ENCODE results near the gene SLC22A5. TPM values are rescaled to one million over a fixed set of nuclear protein-coding genes. Genes with fewer than 3 reads are reported as not detected.
A peak's percentile ranks its signal among the peaks of the same experiment; 100 is the strongest.

SLC22A5 gene
- polyA plus RNA-seq (2013, experiment 1 of 2): 1.7 TPM
- polyA plus RNA-seq (2013, experiment 2 of 2): 1.7 TPM

- H3K18ac ChIP-seq (ENCODE audit: low read depth in 1 of 2, low read length in 2 of 2): peak within 1 kb of the TSS; percentile 73 to 90
- peak within 1 kb of the TSS in 1 of 2 experiments; percentile 96 for H3K14ac ChIP-seq (ENCODE audit: low read length in 2 of 2)
- H3K9ac ChIP-seq (ENCODE audit: low read length): peak within 1 kb of the TSS; percentile 84
- H2AK5ac ChIP-seq (ENCODE audit: low read length, severe bottlenecking): no peak within 1 kb of the TSS
- peak within 1 kb of the TSS in 1 of 2 experiments; percentile 37 for H3K4ac ChIP-seq (ENCODE audit: low read depth in 1 of 2, low read length in 2 of 2)
- peak within 1 kb of the TSS in 1 of 2 experiments; percentile 80 for H2BK12ac ChIP-seq (ENCODE audit: low read length in 2 of 2)
- peaks cover 14% of the 10 kb centered on the region for H3K79me1 ChIP-seq (replicated peaks; ENCODE audit: low read length, poor library complexity, severe bottlenecking)
- peak within 1 kb of the TSS; percentile 98 for H2AFZ ChIP-seq (ENCODE audit: low read depth, low read length)
- 1% methylated on average over 74 of the region's 83 CpGs for WGBS
- H3K23ac ChIP-seq (ENCODE audit: low read length in 2 of 2): peak within 1 kb of the TSS in 1 of 2 experiments; percentile 26
- H2BK5ac ChIP-seq (ENCODE audit: low read depth, low read length, poor library complexity, severe bottlenecking): peak within 1 kb of the TSS; percentile 99
- H3K27ac ChIP-seq (ENCODE audit: low read length, poor library complexity, severe bottlenecking): peak within 1 kb of the TSS; percentile 96
- H3K27me3 ChIP-seq (ENCODE audit: control insufficient read depth in 1 of 2, insufficient read depth in 1 of 2, low read length in 2 of 2): no peaks in the 10 kb centered on the region
- H3K9me3 ChIP-seq (ENCODE audit: control insufficient read depth, low read length): no peaks in the 10 kb centered on the region
- peak within 1 kb of the TSS; percentile 18 for H4K91ac ChIP-seq (ENCODE audit: low read length)
- peak within 1 kb of the TSS; percentile 62 for H2BK120ac ChIP-seq (ENCODE audit: low read depth, low read length)
- H2BK15ac ChIP-seq (ENCODE audit: low read depth, poor library complexity, severe bottlenecking): peak within 1 kb of the TSS; percentile 54
- H4K8ac ChIP-seq (ENCODE audit: low read length): peak within 1 kb of the TSS; percentile 69
- peaks cover 26% of the 10 kb centered on the region for H3K4me1 ChIP-seq (ENCODE audit: control insufficient read depth, insufficient read depth, low read depth, low read length)
- no peaks in the 10 kb centered on the region for H3K36me3 ChIP-seq (ENCODE audit: control insufficient read depth in 1 of 2, insufficient read depth in 2 of 2, low read depth in 1 of 2, low read length in 2 of 2)
- H3K4me3 ChIP-seq (ENCODE audit: insufficient read depth in 1 of 2, low read depth in 1 of 2, low read length in 2 of 2): peak within 1 kb of the TSS; percentile 82 to 86
- DNase-seq: peak; percentile 58
- peak within 1 kb of the TSS; percentile 82 for H3K4me2 ChIP-seq (ENCODE audit: low read length, poor library complexity, severe bottlenecking)
Observed at GRCh38 chr5:132369474-132370180, at the start of gene SLC22A5. Gene SLC22A5 (plus strand): TSS chr5:132369710. CDS start chr5:132369973, 263 bp downstream.

- Histone ChIP-seq H4K91ac (ENCODE audit: low read length) (no peak overlapping the region), H3K14ac (ENCODE audit: low read length in 2 of 2) (no peak overlapping the region), H3K36me3 (ENCODE audit: control insufficient read depth in 1 of 2, insufficient read depth in 2 of 2, low read depth in 1 of 2, low read length in 2 of 2) (peaks cover 22 to 30% of the 10 kb centered on the region in 2 experiments), H2AK5ac (ENCODE audit: low read length, severe bottlenecking) (no peak overlapping the region), H3K4me1 (ENCODE audit: control insufficient read depth, insufficient read depth, low read depth, low read length) (peaks cover 12% of the 10 kb centered on the region), H4K8ac (ENCODE audit: low read length) (no peak overlapping the region), H2AFZ (ENCODE audit: low read depth, low read length) (no peak overlapping the region), H3K27ac (ENCODE audit: low read length, poor library complexity, severe bottlenecking) (no peak overlapping the region), H3K9me3 (ENCODE audit: control insufficient read depth, low read length) (no peaks in the 10 kb centered on the region), H3K18ac (ENCODE audit: low read depth in 1 of 2, low read length in 2 of 2) (no peak overlapping the region), H3K4ac (ENCODE audit: low read depth in 1 of 2, low read length in 2 of 2) (no peak overlapping the region), H2BK15ac (ENCODE audit: low read depth, poor library complexity, severe bottlenecking) (no peak overlapping the region), H2BK12ac (ENCODE audit: low read length in 2 of 2) (no peak overlapping the region), H3K79me1 (replicated peaks; ENCODE audit: low read length, poor library complexity, severe bottlenecking) (peaks cover 4% of the 10 kb centered on the region), H3K27me3 (ENCODE audit: control insufficient read depth in 1 of 2, insufficient read depth in 1 of 2, low read length in 2 of 2) (no peaks in the 10 kb centered on the region), H3K9ac (ENCODE audit: low read length) (no peak overlapping the region), H3K4me2 (ENCODE audit: low read length, poor library complexity, severe bottlenecking) (no peak overlapping the region), H3K4me3 (ENCODE audit: insufficient read depth in 1 of 2, low read depth in 1 of 2, low read length in 2 of 2) (no peak overlapping the region), H3K23ac (ENCODE audit: low read length in 2 of 2) (no peak overlapping the region), H2BK120ac (ENCODE audit: low read depth, low read length) (no peak overlapping the region), H2BK5ac (ENCODE audit: low read depth, low read length, poor library complexity, severe bottlenecking) (no peak overlapping the region)
- 100% methylated on average over 1 of the region's 1 CpG for WGBS
- no peak for DNase-seq
Observed at GRCh38 chr5:132319975-132320374, 49.5 kb upstream of the SLC22A5 start.

- WGBS: 95% methylated on average over 3 of the region's 3 CpGs
- Histone ChIP-seq H3K4me2 (ENCODE audit: low read length, poor library complexity, severe bottlenecking) (no peak overlapping the region), H4K91ac (ENCODE audit: low read length) (no peak overlapping the region), H3K23ac (ENCODE audit: low read length in 2 of 2) (no peak overlapping the region), H2AFZ (ENCODE audit: low read depth, low read length) (no peak overlapping the region), H3K4me1 (ENCODE audit: control insufficient read depth, insufficient read depth, low read depth, low read length) (peaks cover 12% of the 10 kb centered on the region), H3K27me3 (ENCODE audit: control insufficient read depth in 1 of 2, insufficient read depth in 1 of 2, low read length in 2 of 2) (no peaks in the 10 kb centered on the region), H2BK5ac (ENCODE audit: low read depth, low read length, poor library complexity, severe bottlenecking) (no peak overlapping the region), H2BK15ac (ENCODE audit: low read depth, poor library complexity, severe bottlenecking) (no peak overlapping the region), H4K8ac (ENCODE audit: low read length) (no peak overlapping the region), H2AK5ac (ENCODE audit: low read length, severe bottlenecking) (no peak overlapping the region), H3K18ac (ENCODE audit: low read depth in 1 of 2, low read length in 2 of 2) (no peak overlapping the region), H3K36me3 (ENCODE audit: control insufficient read depth in 1 of 2, insufficient read depth in 2 of 2, low read depth in 1 of 2, low read length in 2 of 2) (peaks cover 13 to 19% of the 10 kb centered on the region in 2 experiments), H3K4me3 (ENCODE audit: insufficient read depth in 1 of 2, low read depth in 1 of 2, low read length in 2 of 2) (no peak overlapping the region), H3K14ac (ENCODE audit: low read length in 2 of 2) (no peak overlapping the region), H3K9ac (ENCODE audit: low read length) (no peak overlapping the region), H3K4ac (ENCODE audit: low read depth in 1 of 2, low read length in 2 of 2) (no peak overlapping the region), H2BK120ac (ENCODE audit: low read depth, low read length) (no peak overlapping the region), H3K27ac (ENCODE audit: low read length, poor library complexity, severe bottlenecking) (no peak overlapping the region), H3K79me1 (replicated peaks; ENCODE audit: low read length, poor library complexity, severe bottlenecking) (peaks cover 1% of the 10 kb centered on the region), H2BK12ac (ENCODE audit: low read length in 2 of 2) (no peak overlapping the region), H3K9me3 (ENCODE audit: control insufficient read depth, low read length) (no peaks in the 10 kb centered on the region)
- no peak for DNase-seq
Observed at GRCh38 chr5:132321109-132321721, 48.3 kb upstream of the SLC22A5 start.

- Histone ChIP-seq H4K8ac (ENCODE audit: low read length) (no peak overlapping the region), H4K91ac (ENCODE audit: low read length) (no peak overlapping the region), H2BK12ac (ENCODE audit: low read length in 2 of 2) (no peak overlapping the region), H2BK120ac (ENCODE audit: low read depth, low read length) (no peak overlapping the region), H3K79me1 (replicated peaks; ENCODE audit: low read length, poor library complexity, severe bottlenecking) (peaks cover 1% of the 10 kb centered on the region), H3K4me2 (ENCODE audit: low read length, poor library complexity, severe bottlenecking) (no peak overlapping the region), H3K9ac (ENCODE audit: low read length) (no peak overlapping the region), H3K4me3 (ENCODE audit: insufficient read depth in 1 of 2, low read depth in 1 of 2, low read length in 2 of 2) (no peak overlapping the region), H3K36me3 (ENCODE audit: control insufficient read depth in 1 of 2, insufficient read depth in 2 of 2, low read depth in 1 of 2, low read length in 2 of 2) (peaks cover 13 to 14% of the 10 kb centered on the region in 2 experiments), H2AK5ac (ENCODE audit: low read length, severe bottlenecking) (no peak overlapping the region), H3K14ac (ENCODE audit: low read length in 2 of 2) (no peak overlapping the region), H3K27me3 (ENCODE audit: control insufficient read depth in 1 of 2, insufficient read depth in 1 of 2, low read length in 2 of 2) (no peaks in the 10 kb centered on the region), H2AFZ (ENCODE audit: low read depth, low read length) (no peak overlapping the region), H3K4me1 (ENCODE audit: control insufficient read depth, insufficient read depth, low read depth, low read length) (peaks cover 12% of the 10 kb centered on the region), H3K4ac (ENCODE audit: low read depth in 1 of 2, low read length in 2 of 2) (no peak overlapping the region), H3K23ac (ENCODE audit: low read length in 2 of 2) (no peak overlapping the region), H2BK15ac (ENCODE audit: low read depth, poor library complexity, severe bottlenecking) (no peak overlapping the region), H3K18ac (ENCODE audit: low read depth in 1 of 2, low read length in 2 of 2) (no peak overlapping the region), H3K9me3 (ENCODE audit: control insufficient read depth, low read length) (no peaks in the 10 kb centered on the region), H3K27ac (ENCODE audit: low read length, poor library complexity, severe bottlenecking) (peak overlapping the region; percentile 22), H2BK5ac (ENCODE audit: low read depth, low read length, poor library complexity, severe bottlenecking) (no peak overlapping the region)
- no peak for DNase-seq
- WGBS: 62% methylated on average over 10 of the region's 11 CpGs
Observed at GRCh38 chr5:132322266-132322665, 47.2 kb upstream of the SLC22A5 start.

All from mesenchymal stem cell (in vitro differentiated cells and primary cell).